NCI-H345 treated with DMSO at 0.1 percent for 48 hours (cell line): ENCODE data around the gene DIPK1A.

Experiments used
- DNase-seq: peaks from one replicate; lab custom pipeline; 2025; ENCODE audit not compliant: unreplicated experiment; lab: John Stamatoyannopoulos, UW

The DIPK1A gene

DNA sequence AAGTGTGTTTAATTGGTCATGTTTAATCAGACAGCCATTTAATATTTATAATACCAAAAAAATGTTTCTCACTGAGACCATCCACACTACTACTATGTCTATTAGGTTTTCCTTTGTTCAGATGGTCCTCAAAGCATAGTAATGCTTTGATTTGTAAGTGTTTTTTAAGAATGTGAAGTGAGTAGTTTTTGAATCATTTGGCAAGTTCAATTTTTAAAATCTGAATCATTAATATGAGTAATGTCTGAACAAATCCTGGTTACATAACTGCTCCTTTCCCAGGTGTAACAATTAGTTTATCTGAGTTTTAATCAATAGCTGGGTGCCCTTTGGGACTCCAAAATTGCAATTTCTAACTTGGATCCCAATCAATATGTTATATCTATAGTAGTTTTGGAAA, 152.9 kb downstream of the DIPK1A start:
- no peak for DNase-seq

DNA sequence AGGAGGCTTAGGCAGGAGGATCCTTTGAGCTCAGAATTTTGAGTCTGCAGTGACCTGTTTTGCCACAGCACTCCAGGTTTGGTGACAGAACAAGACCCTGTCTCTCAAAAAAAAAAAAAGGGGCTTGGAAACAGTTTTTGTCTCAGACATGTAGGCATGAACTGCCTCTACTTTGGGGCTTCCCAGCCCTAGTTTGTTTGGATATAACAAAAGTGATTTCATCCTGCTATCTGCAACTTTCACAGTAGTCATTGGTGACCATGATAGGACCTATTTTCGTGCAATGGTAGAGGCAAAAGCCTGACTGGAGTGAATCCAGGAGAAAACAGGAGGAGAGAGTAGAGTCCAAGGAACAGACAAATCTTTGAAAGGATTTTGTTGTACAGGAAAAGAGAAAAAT, 156.0 kb downstream of the DIPK1A start:
- no peak for DNase-seq

DNA sequence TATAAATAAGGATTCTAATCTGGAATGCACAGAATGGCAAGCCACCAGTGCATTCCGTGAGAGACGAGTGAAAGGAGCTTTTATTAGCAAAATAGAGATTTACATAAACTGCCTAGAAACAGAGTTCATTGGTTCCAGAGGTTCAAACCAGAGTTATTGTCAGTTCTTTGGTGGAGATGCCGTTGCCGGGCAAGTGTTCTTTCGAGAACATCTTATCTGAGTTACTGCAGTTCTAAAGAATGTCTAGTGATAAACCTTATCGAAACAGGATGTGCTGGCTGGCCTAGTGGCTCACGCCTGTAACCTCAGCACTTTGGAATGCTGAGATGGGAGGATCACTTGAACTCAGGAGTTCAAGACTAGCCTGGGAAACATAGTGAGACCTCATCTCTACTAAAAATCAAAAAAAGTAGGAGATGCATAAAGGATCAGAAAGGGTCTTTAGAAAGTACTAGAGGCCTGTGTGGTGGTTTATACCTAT, 156.5 kb downstream of the DIPK1A start:
- DNase-seq: no peak

DNA sequence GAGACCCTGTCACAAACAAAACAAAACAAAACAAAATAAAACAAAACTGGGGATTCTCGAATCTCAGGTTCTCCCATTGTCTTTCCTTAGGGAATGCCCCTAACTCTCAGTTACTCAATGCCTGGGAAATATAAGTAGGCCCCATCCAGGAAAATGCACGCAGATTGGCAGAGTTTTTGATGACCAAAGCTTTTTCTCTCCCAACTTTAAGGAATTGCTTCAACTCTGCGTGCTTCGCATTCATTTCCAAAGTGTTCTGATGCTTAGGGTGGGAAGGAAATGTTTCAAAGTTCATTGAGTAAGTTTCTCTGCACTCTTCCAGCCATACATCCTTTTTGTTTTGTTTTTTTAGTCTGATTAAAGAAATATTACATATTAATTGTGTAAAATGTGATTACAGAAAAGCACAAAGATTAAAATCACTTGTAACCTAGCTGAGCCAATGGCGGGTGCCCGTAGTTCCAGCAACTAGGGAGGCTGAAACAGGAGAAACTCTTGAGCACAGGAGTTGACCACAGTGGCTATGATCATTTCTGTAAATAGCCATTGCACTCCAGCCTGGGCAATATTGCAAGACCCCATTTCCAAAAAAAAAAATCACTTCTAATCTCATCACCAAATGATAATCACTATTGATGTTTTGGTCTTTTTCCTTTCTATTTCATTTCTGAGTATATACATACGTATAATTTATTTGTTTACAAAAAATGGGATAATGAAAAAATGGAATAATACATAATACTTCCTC, 157.9 kb downstream of the DIPK1A start:
- DNase-seq: no peak

DNA sequence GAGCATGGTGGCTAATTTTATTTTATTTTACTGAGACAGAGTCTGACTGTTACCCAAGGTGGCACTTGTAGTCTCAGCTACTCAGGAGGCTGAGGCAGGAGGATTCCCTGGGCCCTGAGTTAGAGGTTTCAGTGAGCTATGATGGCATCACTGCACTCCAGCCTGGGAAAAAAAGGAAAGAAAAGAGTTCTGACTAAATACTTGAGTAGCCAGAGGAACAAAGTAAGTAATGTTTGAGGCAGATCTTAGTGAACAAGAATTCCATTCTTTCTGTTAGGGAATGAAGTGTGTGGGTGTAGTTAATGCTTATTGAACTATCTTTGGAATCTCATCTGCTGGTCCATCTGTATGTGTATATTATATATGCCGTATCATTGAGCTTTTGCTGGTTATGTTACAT, 163.3 kb downstream of the DIPK1A start:
- DNase-seq: no peak

DNA sequence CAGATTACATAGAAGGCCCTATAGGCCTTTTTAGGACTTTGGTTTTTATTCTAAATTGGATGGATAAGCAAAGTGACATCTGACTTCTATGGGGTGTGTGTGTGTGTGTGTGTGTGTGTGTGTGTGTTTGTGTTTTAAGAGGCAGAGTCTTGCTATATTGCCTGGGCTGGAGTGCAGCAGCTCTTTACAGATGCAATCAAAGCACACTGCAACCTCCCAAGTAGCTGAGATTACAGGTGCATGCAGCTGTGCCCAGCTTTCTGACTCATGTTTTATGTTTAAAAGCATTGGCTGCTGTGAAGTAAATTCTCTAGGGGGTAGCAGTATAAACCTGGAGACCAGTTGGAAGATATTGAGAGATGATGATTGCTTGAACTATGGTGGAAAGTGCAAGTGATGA, 164.0 kb downstream of the DIPK1A start:
- DNase-seq: no peak

DNA sequence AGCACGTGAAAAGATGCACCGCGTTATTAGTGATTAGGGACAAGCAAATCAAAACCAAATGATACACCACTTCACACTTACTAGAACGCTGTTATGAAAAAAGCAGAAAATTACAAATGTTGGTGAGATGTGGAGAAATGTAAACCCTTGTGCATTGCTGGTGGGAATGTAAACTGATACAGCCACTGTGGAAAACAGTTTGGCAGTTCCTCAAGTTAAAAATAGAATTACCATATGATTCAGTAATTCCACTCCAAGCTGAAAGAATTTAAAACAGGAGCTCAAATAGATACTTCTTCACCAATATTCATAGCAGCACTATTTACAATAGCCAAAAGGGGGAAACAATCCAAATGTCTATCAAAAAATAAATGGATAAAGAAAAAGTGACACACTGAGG, 166.1 kb downstream of the DIPK1A start:
- DNase-seq: no peak

DNA sequence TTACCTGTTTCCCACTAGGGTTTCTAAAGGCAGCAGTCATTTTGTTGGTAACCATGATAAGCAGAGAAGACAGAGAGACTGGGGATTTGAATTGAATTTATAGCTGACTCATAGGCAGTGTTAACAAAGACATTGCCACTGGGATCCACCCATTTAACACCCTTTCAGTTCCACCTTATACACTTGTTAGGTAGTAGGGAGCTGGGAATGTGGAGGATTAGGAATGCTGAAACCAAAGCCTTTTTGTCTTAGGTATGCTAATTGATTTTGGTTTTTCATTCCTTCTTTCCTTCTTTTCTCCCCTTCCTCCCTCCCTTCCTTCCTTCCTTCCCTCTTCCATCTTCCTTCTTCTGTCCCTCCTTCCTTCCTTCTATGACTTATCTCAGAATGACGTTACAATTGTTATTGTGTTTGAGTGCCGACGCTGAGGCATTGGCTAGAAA, 168.9 kb downstream of the DIPK1A start:
- DNase-seq: no peak
